Activated gamma-delta T cell treated with anti-CD3 and anti-CD28 coated beads, Interleukin-2, amount 50 U/mL, for 16 hours (primary cell): ENCODE data around the gene CACNA1E.

ENCODE experiments used
- DNase-seq: peaks from one replicate; pipeline ENCODE4 v3.0.0-alpha.2; 2020; ENCODE audit warnings: low read depth

The CACNA1E gene

DNA sequence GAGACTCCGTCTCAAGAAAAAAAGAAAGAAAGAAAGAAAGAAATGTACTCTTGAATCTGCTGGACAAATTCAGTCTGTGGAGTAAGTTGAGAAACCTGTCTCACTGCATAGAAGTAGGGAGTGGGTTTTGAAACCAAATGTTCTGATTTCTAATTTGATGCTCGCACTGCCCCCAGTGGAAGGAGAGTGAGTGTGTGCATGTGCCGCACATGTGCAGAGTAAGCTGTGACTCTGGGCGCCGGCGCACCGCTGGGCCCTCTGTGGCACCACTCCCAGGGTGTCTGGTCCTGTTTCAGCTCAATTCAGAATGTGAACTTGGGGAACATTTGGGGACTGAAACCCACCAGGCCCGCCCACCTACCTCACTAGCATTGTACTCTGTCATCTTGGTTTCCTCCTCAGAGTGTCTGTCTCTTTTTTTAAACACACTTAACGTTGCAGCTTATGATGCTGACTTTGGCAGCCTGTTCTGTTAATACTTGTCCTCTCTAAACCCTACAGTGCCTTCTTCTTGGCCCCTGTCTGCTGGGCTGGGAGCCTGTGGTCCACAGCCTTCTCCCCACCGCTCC, 104.6 kb downstream of the CACNA1E start:
- DNase-seq: no peak

DNA sequence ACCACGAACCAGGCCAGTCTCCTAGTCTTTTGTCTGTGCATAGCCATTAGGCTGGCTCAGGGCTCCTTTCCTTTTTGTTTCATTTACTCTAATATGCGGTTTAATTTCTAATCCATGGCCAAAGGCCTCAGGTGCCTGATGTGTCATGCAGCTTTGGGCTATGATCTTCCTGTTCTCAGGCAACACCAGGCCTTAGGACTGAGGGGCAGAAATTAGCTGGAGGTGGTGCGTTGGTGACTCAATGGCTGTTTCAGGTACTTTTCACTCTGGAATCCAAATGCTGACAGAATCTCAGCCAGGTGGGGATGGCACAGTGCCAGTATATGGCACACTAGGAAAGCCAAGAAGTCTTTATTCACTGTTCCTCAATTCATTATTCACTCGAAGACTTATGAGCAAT, 105.3 kb downstream of the CACNA1E start:
- DNase-seq: no peak

DNA sequence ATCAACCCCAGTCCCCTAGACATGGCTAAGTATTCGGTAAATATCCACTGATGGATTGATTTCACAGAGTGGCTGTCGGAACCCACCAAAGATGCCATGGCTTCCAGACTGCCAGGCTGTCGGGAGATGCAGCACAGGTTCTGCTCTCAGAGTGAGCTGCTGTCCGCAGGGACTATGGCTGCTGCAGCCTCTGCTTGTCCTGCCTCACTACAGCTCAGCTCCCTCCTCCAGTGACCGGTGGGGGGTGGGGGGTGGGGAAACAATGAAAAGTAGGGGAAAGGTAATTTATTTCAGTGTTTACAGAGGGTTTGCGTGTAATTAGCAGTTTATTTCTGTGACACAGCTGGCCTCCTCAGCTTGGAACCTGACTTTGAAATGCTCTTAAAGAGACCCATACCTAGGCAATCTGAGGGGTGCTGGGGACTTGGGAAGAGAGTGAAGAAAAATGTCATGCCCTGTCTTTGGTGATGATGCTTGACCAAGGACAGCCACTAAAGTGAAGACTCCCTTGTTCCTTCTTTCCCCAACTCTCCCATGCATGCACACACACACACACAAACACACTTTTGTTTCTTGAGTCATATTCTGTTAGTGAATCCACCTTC, 109.0 kb downstream of the CACNA1E start:
- no peak for DNase-seq

DNA sequence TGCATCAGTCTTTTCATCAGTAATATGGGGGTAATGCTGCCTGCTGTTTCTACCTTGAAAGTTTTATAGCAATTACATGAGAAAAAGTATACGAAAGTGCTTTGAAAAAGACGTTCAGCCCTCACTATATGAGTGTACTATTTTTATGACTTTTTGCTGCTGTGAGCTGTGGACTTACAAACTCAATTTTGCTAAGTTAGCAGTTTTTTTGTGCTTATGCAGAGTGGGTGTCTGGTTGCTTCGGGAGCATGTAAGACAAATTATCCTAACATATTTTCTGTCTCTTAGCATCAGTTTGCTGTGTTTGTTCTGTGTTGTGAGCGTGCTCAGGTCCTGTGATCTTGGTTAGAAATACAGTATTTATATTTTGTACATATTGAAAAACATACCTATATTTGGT, 109.7 kb downstream of the CACNA1E start:
- DNase-seq: no peak

DNA sequence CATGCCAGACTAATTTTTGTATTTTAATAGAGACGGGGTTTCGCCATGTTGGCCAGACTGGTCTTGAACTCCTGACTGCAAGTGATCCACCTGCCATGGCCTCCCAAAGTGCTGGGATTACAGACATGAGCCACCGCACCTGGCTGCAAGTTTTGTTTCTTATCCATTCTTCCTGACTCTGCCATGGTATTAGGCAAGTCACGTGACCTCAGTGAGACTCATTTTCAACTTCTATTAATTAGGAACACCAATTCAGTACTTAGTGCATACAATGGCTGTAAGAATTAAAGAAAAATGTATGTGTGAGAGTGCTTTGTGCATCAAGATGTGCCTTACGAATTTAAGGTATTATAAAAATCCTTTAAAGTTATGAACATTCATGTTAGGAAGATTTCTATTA, 111.2 kb downstream of the CACNA1E start:
- no peak for DNase-seq

DNA sequence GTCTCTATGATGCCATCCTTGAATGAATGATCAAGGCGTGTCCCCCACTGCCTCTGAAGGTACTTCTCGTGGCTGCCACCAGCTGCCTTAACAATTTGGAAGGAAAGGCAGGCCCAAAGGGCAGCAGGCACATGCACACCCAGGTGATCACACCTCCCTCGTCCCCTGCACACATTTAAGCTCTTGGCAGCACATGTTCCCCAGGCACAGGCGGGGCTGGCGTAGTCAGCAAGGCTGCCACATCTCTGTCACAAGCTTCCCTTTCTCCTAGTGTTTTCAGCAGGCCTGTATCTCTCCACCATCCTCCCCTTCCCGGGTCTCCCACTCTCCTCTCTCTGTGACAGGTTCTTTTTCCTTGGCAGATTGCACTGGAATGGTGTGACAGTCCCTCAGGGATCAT, 111.9 kb downstream of the CACNA1E start:
- no peak for DNase-seq

DNA sequence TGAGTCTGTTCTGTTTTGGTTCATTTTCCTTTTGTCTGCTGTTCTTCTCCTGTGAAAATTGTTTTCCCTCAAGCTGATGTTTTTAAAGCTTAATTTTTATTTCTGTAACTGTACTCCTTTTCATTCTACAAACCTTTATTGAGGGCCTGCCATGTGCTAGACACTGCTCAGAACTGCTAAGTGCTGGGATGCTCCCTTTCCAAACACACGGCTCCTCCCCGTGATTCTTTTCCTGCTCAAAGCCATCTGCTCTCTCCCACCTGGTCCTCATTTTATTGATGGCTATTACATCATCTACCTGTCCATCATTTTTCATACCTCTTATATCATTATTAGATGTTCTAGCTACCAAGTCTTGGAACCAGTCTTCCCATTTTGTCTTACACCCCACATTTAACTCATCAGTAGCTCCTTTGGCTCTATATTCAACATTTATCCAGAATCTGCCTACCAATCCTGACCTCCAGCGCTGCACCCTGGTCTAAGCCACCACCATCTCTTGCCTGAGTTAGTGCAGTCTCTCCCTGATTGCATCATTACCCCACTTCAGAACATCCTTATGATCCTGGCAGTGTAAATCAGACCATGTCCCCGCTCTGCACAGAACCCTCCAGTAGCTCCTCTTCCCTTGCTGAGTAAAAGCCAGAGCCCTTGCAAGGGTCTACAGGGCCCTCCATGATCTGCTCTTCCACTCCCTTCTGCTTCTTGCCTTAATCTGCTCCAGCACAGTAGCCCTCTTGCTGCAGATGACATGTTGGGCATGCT, 118.1 kb downstream of the CACNA1E start:
- no peak for DNase-seq

DNA sequence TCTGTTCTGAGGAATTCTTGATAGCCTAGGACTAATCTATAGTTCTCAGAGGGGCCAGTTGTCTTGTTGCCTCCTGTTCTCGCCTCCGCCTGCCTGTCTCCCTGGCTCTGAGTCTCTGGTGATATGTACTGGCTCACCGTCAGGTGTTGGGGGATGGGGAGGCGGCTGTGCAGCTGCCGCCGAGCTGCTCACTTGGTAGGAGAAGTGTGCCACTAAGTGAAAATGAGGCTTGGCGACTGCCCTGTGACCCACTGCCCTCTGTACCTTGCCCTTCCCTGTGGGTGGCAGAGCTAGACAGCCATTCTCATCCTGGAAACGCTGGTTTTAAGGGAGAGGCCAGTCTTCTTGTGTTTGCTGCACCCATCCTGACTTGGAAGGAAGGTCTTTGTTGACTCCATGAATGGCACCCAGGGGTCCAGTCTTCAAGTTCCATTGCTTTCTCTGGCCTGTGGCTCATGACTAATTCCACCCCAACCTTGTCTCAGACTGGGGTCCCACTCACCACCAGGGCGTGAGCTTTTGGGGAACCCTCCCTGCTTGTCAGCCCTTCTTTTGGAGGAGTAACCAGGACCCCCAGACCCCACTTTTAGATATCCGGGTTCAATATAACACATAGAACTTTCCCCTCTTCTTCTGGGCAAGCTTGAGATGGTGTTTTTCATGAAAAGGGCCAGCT, 120.6 kb downstream of the CACNA1E start:
- DNase-seq: no peak

DNA sequence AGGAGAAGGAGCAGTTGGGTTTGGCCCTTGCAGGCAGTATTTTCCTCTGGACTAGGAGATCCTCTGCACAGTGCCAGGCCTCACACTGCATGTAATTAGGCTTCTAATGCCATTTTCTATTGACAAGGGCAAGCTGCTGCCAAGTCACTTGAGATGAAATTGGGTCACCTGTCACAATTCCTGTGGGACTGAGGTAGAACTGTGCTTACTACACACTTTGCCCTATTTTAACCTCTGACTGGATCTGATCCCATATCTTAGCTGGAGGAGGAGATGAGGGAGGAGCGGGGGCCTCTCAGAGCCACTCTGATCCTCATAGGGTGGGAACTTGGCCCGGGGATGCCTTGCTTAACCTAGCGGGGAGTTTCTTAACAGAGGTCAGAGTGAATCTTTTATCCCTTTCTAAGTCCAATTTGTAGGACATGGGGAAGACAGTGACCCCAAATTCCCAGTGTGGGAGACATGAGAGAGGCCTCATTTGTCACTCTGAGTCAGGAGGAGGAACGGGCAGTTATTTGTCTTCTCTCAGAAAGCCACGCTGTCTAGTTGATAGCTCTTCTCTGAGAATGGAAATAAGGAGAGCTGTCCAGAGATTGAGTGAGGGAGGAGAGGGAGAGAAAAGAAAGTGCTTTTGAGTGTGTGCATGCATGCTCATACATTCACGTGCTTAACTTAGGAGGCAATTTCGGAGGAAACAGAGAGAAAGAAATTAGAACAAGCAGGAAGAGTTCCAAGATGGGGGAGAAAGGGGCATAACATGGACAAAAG, 121.3 kb downstream of the CACNA1E start:
- no peak for DNase-seq

DNA sequence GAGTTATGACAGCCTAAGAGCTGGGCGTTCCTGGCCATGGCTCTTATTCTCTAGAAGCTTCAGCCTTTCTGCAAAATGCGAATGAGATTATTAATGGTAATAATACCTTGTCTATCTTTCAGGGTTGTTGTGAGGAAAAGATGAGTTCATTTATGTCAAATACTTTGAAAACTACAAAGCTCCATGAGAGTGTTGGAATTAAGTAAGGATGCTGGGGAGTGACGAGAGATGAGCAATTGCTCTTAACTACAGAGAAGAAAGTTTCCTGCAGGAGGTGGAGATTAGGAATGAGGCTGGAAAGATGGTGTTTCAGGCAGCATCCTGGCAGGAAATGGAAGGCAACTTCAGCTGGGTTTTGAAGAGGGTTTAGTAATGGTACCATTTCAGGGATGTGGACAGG, 124.2 kb downstream of the CACNA1E start:
- DNase-seq: no peak

DNA sequence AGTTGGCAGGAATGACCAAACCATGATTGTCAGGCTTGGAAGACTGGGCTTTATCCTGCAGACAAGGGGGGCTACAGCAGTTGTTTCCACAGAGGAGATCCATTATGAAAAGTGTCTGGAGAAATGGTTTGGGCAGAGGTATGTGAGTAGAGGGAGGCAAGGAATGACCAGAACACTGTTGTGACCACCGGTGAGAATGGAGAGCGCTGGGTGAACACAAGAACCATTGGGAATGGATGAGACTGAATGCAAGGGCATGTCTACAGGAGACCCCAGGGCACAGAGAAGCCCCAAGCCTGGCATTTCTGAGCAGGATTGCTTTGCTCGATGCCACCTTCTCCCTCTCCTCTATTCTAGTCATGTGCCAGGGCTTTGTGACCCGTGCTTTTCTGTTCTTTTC, 125.1 kb downstream of the CACNA1E start:
- no peak for DNase-seq

DNA sequence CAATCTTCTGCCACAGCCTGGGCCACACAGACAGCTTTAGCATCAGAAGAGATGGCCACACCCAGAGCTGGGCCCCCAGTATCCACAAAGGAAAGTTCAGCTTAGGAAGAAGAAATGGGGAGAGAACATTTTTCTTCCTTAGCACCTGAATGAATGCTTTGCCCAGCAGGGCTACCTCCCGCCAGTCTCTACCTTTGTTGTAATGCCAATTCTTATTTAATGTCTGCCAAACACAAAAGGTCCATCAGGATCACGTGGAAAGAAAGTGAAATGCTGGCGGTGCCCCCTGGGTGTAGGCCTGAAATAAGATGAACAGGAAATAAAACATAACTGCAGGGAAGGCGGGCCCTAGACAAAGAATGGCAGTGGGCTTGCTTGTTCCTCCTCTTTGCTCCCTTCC, 125.6 kb downstream of the CACNA1E start:
- DNase-seq: no peak

DNA sequence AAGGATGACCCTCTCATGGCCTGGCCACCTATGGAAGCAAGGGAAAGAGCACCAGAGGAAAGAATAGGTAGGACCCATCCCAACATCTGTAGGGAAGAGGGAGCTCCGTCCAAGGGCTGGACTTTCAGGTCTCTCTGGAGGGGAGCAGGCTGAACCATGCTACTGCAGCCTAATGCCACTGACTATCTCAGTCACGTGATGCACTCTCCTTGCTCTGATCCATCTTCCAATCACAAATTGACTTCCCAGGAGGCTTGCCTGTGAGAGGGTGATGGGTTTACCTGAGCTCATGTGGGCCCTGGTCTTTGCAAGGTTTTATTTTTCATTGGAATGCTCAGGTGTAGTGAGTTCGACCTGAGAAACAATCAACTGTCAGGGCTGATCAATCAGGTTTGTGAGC, 128.8 kb downstream of the CACNA1E start:
- DNase-seq: no peak

DNA sequence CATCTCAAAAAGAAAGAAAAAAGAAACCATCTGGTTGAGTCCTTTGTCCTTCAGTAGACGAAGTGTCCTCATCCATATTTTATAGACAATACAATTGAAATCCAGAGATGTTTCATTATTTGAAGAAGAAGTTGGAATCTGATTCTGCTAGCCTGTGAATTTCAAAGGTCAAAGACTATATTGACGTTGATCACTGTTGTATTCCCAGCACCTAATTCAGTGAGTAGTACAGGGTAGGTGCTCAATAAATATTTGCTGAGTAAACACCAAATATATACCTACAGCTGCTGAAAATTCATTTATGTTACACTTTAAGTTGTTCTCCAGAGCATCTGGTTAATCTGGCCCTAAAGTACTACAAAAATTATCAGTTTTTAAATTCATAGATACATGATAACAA, 135.2 kb downstream of the CACNA1E start:
- DNase-seq: no peak

DNA sequence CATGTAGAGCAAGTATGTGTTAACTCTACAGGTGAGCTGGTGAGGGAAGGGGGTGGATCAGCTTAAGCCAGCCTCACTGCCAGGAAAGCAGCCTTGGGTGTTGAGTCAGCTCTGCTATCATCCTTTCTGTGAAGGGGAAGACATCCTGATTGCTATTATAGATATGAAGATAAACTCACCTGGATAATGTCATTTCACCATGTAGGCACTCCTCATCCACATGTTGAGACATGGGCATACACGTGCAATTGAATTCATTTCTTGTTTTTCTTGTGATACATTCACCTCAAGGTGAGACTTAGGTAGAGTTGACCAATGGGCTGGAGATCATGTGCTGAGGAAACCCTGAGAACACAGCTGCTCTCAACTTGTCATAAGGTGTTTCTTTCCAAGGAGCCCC, 136.9 kb downstream of the CACNA1E start:
- no peak for DNase-seq

DNA sequence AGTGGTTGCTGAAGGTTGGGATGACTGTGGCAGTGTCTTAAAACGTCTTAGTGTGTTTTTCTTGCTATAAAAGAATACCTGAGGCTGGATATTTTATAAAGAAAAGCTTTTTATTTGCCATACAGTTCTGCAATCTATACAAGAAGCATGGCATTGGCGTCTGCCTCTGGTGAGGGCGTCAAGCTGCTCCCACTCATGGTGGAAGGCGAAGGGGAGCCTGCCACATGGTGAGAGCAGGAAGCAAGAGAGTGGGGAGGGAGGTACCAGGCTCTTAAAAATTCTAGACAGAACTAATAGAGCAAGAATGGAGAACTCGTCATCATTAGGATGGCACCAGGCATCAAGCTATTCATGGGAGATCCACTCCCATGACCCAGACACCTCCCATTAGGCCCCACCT, 140.5 kb downstream of the CACNA1E start:
- DNase-seq: no peak

DNA sequence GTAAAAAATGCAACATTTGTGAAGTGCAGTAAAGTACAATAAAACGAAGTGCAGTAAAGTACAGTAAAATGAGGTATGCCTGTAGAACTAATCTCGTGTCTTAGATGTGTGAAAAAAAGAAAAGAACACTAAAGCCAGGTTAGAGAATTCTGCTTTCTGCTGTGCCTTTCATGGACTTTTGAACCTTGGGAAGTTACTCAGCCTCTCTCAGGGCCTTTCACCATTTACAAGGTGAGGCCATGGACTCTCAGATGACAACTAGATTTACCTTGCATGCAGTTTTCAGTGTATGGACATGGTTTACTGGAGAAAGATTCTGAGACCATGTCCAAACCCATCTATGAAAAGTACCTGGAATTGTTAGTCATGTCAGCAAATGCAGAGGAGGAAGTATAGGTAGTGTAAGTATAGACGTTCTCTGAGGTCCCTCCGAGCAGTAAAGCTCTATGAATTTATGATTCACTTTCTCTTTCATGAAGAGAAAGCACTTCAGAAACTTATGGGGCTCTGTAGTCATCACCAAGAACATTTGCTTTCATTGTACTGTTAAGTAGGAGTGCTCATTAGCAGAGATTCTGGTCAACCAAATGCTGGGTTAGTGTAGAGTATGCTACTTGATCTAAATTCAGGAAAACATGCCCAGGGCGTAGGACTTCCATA, 143.1 kb downstream of the CACNA1E start:
- DNase-seq: no peak

DNA sequence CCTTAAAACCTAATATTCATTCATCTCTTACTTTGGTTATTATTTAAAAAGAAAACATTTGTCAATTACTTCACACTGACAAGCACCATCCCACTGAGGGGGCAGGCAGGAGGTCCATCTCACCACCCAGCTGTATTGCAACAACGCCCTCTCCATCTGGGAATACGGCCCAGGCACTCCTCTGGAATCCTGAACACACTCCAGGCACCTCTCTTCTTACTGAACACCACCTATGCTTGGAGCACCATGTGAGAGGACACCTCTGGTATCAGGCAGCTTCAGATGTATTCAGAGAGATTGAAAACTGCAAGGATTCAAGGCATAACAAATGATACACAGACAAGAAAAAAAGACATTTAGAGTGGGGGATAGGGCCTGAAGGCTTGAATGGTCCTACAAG, 147.1 kb downstream of the CACNA1E start:
- no peak for DNase-seq

DNA sequence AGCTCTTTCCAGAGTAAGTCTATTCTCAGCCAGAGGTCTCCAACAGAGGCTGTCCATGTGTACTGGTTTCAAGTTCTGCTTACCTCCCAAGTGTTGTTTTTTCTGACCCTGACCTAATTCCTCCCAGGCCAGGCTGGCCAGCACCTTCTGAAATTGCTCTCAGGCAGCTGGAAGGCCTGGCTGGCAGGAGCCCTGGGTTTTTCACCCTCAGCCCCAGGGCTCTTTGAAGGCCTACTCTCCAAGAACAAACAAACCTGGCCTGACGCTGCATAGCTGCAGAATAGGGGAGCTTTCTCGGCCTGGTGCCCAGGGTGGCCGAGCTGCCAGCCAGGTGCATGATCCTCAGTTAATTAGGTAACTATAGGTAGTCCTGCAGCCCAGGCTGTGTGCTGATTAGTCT, 147.5 kb downstream of the CACNA1E start:
- no peak for DNase-seq

DNA sequence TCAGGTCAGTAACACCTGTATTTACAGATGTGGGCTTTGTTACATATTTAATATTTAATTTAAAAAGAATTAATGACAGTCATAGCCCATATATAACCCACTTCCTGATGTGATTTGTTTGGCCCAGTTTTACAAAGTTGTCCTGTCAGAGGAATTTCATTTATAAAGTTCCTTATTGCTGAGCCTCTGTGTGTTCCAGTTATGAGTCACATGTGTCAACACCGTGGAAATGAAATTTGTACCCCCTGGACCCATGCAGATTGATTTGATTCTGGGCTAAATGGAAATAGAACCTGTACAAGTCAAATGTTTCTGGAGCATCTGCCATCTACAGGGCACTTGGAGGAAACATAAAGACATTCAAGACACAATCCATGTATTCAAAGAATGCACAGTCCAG, 149.2 kb downstream of the CACNA1E start:
- no peak for DNase-seq

DNA sequence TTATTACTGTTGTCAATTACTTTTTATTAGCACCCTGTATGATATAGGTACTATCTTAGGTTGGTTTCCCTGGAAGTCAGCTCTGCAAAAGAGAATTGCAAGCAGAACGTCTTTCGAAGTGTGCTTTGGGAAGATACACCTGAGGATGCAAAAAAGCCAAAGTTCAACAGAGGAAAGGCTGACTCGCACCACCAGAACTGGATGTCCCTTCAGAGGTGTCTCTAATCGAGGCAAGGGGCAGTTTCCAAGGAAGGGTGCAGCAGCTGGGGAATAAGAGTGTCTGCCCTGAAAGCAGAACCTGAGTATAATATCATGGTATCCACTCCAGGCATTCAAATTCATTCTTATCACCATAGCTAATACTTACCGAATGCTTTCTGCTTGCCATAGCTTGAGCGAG, 149.6 kb downstream of the CACNA1E start:
- no peak for DNase-seq

DNA sequence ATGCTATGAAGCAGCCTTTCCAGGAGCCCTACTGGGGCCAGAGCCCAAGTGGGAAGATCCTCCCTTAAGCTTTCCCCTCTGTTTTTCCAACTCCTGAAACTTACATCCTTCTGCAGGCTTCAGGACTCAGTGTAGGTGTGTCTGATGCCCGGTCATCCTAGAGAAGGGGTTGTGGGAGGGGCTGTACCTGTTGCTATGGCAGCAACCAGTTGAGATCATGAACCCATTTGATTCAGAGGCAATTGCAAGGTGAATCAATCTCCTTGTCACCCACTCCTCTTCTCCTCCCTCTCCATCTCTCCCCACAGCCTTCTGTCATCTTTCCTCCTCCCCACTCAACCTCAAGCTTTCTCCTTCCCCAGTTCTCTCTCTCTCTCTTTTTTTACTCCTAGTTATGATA, 151.8 kb downstream of the CACNA1E start:
- no peak for DNase-seq
